ENCODE results near the gene AP4S1.
"Not testable (repeated sequence)": the region's sequence is repeated elsewhere in the genome, so short reads cannot be mapped to it uniquely, and the experiment has no call there.

The AP4S1 gene

DNA sequence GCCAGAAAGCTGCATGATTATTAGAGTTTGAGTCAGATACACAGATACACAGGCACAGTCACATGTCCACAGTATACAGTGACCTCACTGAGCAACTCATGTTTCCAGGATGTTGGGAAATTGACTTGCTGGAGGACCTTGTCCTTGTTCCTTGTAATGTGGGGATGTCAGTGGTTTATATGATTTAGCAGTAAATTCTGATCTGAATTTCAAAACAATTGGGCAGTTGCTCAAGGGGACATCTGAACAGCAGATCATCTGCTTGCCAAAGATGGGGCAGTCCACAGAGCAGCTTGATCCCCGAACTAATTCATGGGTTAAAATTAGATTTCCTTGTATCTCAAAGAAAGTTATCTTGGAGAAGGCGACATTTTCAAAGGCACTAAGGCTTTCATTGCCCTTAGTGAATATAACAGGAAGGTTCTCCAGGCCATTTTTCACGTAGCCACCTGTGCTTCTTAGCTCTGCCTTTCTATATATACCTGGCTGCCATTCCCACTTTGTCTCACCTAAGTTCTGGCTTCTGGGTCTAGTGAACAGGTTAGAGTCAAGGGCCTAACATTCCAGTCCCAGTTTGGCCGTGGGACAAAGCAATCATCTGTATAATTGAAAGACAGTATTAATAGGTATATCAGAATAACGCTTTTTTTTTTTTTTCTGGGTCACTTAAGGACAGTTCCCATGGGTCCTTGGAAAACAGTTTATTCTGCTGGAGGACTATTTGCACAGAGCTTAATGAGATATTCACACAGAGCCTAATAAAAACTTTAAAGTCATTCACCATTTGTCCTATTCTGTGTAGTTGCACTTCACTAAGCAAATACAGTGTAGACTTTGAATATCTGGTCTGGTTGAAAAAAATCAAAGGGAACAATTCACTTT is 65.7 kb downstream of the AP4S1 start:
- peak; percentile 94 to 100 for DNase-seq

GRCh38 chr14:31092160-31092708 is 66.8 kb downstream of the AP4S1 start:
- no peak for DNase-seq

- DNase-seq, result not testable (repeated sequence)
Observed at GRCh38 chr14:31093884-31094839, 68.7 kb downstream of the AP4S1 start.

GRCh38 chr14:31095817-31096216 is 70.4 kb downstream of the AP4S1 start:
- not testable (repeated sequence) for DNase-seq

GRCh38 chr14:31096255-31096654 is 70.8 kb downstream of the AP4S1 start:
- no peak for DNase-seq

DNA sequence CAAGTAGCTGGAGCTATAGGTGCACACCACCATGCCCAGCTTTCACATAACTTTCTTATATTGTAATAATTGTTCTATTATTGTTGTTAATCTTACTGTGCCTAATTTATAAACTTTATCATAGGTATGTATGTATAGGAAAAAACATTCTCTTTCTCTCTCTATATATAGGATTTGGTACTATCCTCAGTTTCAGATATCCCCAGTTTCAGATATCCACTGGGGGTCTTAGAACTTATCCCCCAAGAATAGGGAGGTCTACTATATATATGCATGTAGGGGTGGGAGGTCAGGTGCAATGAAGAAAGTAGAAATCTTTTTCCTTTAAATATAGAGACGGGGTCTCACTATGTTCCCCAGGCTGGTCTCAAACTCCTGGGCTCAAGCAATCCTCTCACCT is 71.6 kb downstream of the AP4S1 start:
- no peak for DNase-seq

DNA sequence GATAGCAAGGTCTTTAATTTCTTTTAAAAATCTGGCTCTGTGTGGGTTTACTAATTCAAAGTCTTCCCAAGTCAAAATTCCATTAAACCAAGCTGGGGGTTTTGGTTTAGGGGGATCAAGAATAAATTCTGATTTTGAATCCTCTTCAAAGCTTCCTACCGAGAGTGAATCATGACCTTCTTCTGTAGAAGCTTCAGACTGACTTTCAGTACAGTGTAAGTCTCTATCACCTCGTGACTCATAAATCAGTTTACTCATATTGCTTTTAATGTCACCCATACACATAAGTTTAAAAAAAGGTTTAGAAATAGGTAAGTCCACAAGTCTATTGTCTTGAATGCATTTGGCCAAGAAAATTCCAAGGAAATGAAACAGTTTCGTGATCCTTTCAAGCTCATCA is 81.3 kb downstream of the AP4S1 start:
- DNase-seq, result no peak

DNA sequence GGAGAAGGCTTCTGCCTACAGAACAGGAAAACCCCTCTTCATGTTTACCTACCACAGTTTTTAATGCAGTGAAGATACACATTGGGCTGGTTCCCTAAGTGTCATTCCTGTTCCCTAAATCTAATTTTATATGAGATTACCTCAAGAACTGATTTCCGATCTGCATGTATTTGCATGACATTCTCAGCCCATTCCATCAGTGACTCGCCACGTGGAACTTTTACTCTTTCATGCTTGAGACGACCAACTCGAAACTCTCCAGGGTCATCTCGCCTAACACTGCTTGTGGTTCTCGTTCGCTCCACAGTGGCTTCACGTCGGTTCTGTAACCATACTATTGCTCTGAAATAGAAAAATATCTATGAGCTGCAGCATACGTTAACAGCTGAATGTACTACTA is 83.8 kb downstream of the AP4S1 start:
- DNase-seq, result no peak

DNA sequence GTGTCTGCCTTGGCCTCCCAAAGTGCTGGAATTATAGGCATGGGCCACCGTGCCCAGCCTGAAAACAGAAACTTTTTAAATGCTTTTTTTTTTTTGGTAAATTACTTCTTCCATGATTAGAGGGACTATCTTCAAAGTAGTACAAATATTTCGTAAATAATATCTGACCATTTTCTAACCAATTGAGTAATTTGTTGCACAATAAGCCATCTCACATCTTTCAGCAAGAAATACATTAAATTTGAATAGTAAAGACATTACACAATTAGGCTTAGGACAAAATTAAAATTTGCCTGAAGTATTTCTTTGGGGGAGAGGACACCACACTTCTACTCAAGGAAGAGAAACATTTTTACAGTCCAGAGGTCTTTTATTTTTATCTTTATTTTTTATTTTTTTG is 85.4 kb downstream of the AP4S1 start:
- peak; percentile 18 to 35 for DNase-seq

DNA sequence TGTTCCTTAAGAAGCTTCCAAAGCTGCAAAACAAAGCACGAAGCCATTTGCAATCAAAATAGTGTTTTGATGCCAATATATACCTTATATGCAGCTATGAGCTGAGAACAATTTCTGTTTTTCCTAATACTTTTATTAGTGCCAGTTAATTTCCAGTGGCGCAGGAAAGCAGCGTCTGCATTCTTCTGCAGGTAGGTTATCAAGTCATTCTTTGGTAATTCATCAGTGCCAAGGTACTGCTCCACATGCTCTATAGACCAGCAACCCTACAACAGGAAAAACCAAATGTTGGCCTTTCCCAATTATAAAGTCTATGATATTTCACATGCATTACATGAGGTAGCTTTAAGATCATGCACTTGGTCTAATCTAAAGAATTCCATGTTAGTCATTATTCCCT is 88.3 kb downstream of the AP4S1 start:
- DNase-seq, result no peak

DNA sequence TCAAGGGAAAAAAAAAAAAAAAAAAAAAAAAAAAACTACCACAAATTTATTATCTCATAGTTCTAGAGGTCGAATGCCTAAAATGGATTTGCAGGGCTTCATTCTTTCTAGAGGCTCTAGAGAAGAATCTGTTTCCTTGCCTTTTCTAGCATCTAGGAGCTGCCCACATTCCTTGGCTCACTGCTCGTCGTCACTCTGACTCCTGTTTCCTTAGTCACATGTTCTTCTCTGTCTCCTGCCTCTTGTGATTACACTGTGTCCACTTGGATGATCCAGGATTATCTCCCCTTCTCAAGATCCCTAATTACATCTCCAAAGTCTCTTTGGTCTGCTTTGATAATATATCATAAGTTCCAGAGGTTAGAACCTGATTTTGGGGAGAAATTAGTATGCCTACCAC is 93.4 kb downstream of the AP4S1 start:
- DNase-seq, result no peak

DNA sequence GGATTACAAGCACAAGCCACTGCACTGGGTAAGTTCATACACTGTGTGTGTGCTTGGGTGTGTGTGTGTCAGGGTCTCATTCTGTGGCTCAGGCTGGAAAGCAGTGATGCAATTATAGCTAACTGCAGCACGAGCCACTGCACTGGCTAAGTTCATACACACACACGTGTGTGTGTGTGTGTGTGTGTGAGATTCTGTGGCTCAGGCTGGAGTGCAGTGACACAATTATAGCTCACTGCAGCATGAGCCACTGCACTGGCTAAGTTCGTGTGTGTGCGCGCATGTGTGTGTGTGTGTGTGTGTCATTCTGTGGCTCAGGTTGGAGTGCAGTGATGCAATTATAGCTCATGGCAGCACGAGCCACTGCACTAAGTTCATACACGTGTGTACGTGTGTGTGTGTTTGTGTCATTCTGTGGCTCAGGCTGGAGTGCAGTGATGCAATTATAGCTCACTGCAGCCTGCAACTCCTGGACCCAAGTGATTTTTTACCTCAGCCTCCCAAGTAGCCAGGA is 96.7 kb downstream of the AP4S1 start:
- DNase-seq, result no peak

- DNase-seq, result no peak
Observed at GRCh38 chr14:31122921-31123320, 97.5 kb downstream of the AP4S1 start.

DNA sequence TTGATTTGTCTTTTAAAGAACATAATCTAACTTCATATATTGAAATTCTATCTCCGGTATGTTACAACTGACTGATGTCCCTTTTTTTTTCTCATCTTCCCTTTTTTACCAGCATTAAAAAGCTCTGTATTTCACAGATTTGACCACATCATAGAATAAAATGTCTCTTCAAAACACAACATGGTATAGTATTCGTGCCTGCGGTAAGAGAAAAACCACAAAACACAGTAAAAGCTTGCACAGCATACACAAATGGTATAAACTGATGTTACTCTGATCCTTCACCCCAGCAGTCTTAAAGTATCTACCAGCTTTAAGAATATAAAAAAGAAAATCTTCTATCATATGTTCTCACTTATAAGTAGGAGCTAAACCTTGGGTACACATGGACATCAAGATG is 98.7 kb downstream of the AP4S1 start:
- DNase-seq, result no peak

DNA sequence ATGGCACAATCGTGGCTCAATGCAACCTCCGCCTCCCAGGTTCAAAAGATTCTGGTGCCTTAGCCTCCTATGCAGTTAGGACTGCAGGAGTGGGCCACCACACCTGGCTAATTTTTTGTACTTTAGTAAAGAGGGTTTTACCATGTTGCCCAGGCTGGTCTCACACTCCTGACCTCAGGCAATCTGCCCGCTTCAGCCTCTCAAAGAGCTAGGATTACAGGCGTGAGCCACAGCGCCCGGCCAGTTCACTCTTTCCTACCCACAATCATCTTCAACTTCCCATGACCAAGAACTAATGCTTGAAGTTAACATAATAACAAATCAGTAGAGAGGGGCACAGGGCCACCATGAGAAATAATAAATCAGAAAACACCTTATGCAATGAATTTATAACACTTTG is 99.8 kb downstream of the AP4S1 start:
- DNase-seq, result no peak

DNA sequence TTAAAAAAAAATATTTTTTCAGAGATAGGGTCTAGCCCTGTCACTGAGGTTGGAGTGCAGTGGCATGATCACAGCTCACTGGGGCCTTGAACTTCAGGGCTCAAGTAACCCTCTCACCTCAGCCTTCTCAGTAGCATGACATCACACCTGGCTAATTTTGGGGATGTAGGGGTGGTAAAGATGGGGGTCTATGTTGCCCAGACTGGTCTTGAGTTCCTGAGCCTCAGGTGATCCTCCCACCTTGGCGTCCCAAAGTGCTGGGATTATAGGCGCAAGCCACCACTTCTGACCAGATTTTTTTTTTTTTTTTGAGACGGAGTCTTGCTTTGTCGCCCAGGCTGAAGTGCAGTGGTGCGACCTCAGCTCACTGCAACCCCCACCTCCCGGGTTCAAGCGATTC is 101.2 kb downstream of the AP4S1 start:
- no peak for DNase-seq

DNA sequence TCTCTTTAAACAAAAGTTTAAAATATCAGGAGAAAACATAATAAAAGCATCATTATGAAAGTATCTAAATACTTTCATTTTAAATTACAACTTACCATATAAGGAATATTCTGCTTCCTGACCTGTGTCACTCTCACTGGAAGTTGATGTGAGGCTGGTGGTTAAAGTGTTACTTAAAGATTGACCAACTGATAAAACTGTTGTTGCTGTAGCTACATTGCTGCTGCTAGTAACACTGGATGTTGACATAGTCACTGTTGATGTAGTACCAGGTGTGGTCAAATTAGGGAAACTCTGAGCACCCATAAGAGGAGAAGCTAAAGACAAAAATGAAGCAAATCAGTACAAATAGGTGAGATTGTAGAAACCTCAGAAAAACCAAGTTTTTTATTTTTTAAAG is 102.2 kb downstream of the AP4S1 start:
- DNase-seq, result no peak

DNA sequence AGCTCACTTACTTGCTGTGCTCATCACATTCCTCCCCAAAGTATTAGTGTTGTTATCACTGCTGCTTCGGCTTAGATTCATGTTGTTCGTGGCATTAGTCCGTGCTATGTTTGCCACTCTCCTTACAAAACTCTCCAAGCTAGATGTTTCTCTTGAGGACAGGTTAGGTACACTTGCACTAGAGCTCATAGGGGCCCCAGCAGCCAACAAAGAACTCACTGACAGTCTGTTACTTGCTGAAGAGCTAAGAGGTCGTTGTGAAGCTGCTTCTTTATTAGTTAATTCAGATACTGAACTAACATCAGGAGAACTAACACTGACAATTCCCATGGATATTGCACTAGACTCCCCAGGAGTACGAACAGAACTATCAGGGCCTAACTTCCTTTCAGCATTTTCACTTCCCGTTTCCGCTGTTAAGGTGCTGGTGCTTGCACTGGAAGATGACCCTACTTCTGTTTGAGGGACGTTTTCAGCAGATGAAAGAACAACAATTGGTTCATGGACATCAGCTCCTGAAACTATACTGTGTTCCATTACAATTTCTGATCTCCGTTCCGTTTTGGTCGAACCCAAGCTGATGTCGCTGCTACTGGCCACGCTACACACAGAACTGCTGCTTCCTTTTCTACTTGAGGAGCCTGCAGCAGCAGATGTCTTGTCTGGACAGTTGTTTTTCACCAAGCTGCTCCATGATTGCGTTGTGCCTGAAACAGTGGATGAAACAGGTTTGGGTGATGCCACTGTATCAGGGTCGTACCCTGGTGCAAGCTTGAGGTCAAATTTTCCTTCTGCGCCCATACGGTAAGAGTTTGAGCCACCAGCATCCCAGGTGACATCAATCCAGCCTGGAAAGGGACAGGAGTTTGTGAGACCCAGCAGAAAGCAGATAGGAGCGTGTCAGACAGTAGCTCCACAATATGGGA is 103.4 kb downstream of the AP4S1 start:
- DNase-seq, result peak; percentile 29 to 50

DNA sequence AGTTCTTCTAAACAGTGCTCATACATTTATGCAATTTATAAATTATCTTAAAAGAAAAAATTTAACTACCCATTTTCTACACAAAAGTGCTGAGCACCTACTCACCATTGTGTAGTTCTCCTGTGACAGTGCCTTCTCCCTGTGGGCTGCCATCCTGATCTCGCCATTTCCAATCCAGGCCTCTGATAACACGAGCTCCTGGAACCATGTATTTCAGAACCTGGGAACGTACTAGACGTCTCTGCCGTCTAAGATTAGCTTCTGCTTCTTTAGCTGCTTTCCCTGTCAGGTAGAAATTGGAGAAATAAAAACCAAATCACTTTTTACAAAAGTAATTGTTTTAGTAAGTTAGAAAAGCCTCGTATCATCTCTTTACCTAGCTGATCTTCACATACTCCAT is 107.7 kb downstream of the AP4S1 start:
- DNase-seq, result no peak

DNA sequence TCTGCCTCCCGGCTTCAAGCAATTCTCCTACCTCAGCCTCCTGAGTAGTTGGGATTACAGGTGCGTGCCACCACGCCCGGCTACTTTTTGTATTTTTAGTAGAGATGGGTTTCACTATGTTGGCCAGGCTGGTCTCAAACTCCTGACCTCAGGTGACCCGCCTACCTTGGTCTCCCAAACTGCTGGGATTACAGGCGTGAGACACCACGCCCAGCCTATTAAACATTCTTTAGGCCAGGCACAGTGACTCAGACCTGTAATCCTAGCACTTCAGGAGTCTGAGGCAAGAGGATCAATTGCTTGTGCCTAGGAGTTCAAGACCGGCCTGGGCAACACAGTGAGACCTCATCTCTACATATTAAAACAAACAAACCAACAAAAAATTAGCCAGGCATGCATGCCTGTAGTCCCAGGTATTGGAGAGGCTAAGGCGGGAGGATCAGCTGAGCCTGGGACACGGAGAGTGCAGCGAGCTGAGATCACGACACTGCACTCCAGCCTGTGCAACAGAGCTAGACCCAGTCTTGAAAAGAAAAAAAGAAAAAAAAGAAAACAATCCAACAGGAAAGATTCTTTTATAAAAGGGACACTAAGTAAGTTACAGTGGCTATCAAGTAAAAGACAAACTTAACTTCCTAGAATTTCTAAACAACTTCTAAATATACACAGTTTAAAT is 111.9 kb downstream of the AP4S1 start:
- no peak for DNase-seq

DNA sequence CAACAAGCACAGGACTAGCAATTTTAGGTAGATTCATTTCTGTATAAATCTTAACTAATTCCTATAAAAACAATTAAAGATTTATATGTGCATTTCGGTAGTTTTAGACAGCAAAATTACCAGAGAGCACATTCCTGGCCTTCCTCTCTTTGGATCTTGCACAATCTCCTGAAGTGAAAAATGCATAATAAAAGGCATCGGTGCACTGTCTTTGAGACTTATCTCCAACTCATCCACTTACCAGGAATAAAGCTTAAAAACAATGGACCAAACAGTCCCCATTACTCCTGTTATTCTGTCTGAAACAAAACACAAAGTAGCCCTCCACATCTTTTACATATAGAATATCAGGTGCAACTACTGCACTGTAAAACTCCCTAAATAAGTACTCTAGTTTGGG is 112.9 kb downstream of the AP4S1 start:
- no peak for DNase-seq
